ENCODE data around the gene GPR39.

Gene GPR39

DNA sequence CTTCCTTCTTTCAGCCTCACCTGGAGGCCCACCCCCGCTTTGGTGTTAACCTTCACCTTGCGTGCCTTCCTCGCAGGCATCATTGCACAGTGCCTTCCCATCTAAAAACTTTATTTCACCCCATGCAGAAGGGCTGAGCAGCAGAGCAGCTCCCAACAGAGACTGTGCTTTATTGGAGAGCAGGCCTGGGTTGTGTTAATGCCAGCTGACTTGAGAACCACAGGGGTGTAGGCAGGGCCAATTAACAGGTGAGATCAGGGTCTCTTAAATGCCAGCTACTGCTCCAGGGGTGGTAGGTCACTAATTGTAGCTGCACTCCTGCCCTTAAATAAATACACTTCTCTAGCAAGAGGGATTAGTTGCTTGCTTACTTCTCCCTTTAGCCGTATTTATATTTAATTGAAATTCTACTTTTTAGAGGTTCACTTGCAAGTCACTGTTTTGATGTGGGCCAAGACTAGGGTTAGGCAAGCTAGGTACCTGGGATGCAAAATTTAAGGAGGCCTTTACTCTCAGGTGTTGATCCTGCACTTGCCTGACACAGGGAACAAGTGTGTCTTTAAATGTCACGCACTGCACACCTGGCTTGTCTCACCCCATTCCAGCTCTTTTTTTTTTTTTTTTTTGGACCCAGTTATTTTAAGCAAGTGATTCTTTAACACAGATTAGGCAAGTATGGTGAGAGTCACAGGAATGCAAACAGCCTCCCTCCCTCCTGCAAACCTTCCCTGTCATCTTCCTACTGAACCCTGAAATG, 198.9 kb downstream of the GPR39 start:
- Histone ChIP-seq H3K9ac (ENCODE audit: low read length) (no peak overlapping the region), H3K23ac (ENCODE audit: low read length) (no peak overlapping the region), H3K27ac (ENCODE audit: low read depth, low read length) (no peak overlapping the region), H4K8ac (ENCODE audit: low read depth, low read length) (no peak overlapping the region), H3K27me3 (ENCODE audit: insufficient read depth, low read length) (no peaks in the 10 kb centered on the region), H3K79me1 (ENCODE audit: low read length) (no peaks in the 10 kb centered on the region), H3K4me2 (ENCODE audit: low read length) (no peak overlapping the region), H2BK120ac (ENCODE audit: insufficient read depth, low read length, poor library complexity) (no peak overlapping the region), H2AFZ (ENCODE audit: insufficient read depth, low read length, poor library complexity) (no peak overlapping the region), H3K4me3 (ENCODE audit: low read depth, low read length) (no peak overlapping the region), H3K79me2 (ENCODE audit: control insufficient read depth, insufficient read depth, low read length, poor library complexity) (no peaks in the 10 kb centered on the region), H3K14ac (ENCODE audit: low read length) (no peak overlapping the region), H3K4me1 (ENCODE audit: control insufficient read depth in 1 of 2, insufficient read depth in 2 of 2, low read length in 2 of 2) (no peaks in the 10 kb centered on the region), H4K12ac (ENCODE audit: low read depth, low read length) (no peak overlapping the region), H2BK12ac (ENCODE audit: low read length) (no peak overlapping the region), H2AK5ac (ENCODE audit: low read length) (no peak overlapping the region), H3K18ac (ENCODE audit: low read length) (no peak overlapping the region), H2BK5ac (ENCODE audit: low read depth, low read length, poor library complexity) (no peak overlapping the region), H3K4ac (ENCODE audit: low read depth, low read length) (no peak overlapping the region), H3K36me3 (ENCODE audit: control insufficient read depth in 1 of 2, insufficient read depth in 2 of 2, low read length in 2 of 2) (no peaks in the 10 kb centered on the region), H4K91ac (ENCODE audit: low read depth, low read length) (no peak overlapping the region), H3K9me3 (ENCODE audit: insufficient read depth, low read depth, low read length) (no peaks in the 10 kb centered on the region)
- WGBS (ENCODE audit: extremely low coverage, insufficient coverage, insufficient read length), result no CpG with 5 or more reads among the region's 5 CpGs
- no peak for DNase-seq

DNA sequence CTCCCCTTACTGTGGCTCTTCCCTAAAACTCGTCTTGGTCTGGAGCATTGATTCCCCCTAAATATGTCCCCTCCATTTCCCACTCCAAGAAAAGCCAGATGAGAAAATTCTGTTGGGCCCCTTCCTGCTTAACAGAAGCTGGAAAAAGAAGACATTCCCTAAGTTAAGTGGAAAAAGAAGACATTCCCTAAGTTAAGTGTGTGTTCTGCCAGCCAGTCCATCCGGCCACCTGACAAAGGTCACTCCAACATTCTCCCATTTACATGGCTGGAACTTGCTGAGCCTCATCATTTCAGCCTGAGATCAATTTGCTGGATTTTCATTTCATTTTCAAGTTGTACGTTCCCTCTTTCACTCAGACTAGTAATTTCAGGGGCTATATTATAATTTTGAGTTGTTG, 201.4 kb downstream of the GPR39 start:
- no peak overlapping the region for H3K4ac ChIP-seq (ENCODE audit: low read depth, low read length)
- H3K79me2 ChIP-seq (ENCODE audit: control insufficient read depth, insufficient read depth, low read length, poor library complexity), result no peaks in the 10 kb centered on the region
- no peak overlapping the region for H4K8ac ChIP-seq (ENCODE audit: low read depth, low read length)
- no peak overlapping the region for H3K27ac ChIP-seq (ENCODE audit: low read depth, low read length)
- no CpG with 5 or more reads among the region's 3 CpGs for WGBS (ENCODE audit: extremely low coverage, insufficient coverage, insufficient read length)
- H3K79me1 ChIP-seq (ENCODE audit: low read length), result no peaks in the 10 kb centered on the region
- no peak overlapping the region for H2AK5ac ChIP-seq (ENCODE audit: low read length)
- DNase-seq, result no peak
- H3K9me3 ChIP-seq (ENCODE audit: insufficient read depth, low read depth, low read length), result no peaks in the 10 kb centered on the region
- no peak overlapping the region for H2AFZ ChIP-seq (ENCODE audit: insufficient read depth, low read length, poor library complexity)
- no peaks in the 10 kb centered on the region for H3K36me3 ChIP-seq (ENCODE audit: control insufficient read depth in 1 of 2, insufficient read depth in 2 of 2, low read length in 2 of 2)
- H3K27me3 ChIP-seq (ENCODE audit: insufficient read depth, low read length), result no peaks in the 10 kb centered on the region
- no peak overlapping the region for H2BK12ac ChIP-seq (ENCODE audit: low read length)
- H4K91ac ChIP-seq (ENCODE audit: low read depth, low read length), result no peak overlapping the region
- H3K4me2 ChIP-seq (ENCODE audit: low read length), result no peak overlapping the region
- H2BK120ac ChIP-seq (ENCODE audit: insufficient read depth, low read length, poor library complexity), result no peak overlapping the region
- H3K9ac ChIP-seq (ENCODE audit: low read length), result no peak overlapping the region
- H3K4me1 ChIP-seq (ENCODE audit: control insufficient read depth in 1 of 2, insufficient read depth in 2 of 2, low read length in 2 of 2), result no peaks in the 10 kb centered on the region
- H3K18ac ChIP-seq (ENCODE audit: low read length), result no peak overlapping the region
- H4K12ac ChIP-seq (ENCODE audit: low read depth, low read length), result no peak overlapping the region
- no peak overlapping the region for H3K14ac ChIP-seq (ENCODE audit: low read length)
- no peak overlapping the region for H3K4me3 ChIP-seq (ENCODE audit: low read depth, low read length)
- H2BK5ac ChIP-seq (ENCODE audit: low read depth, low read length, poor library complexity), result no peak overlapping the region
- H3K23ac ChIP-seq (ENCODE audit: low read length), result no peak overlapping the region

GRCh38 chr2:132618734-132619133, 202.1 kb downstream of the GPR39 start:
- no peaks in the 10 kb centered on the region for H3K27me3 ChIP-seq (ENCODE audit: insufficient read depth, low read length)
- H3K4me1 ChIP-seq (ENCODE audit: control insufficient read depth in 1 of 2, insufficient read depth in 2 of 2, low read length in 2 of 2), result no peaks in the 10 kb centered on the region
- H3K27ac ChIP-seq (ENCODE audit: low read depth, low read length), result no peak overlapping the region
- no peaks in the 10 kb centered on the region for H3K9me3 ChIP-seq (ENCODE audit: insufficient read depth, low read depth, low read length)
- H3K9ac ChIP-seq (ENCODE audit: low read length), result no peak overlapping the region
- no peaks in the 10 kb centered on the region for H3K79me2 ChIP-seq (ENCODE audit: control insufficient read depth, insufficient read depth, low read length, poor library complexity)
- H3K4ac ChIP-seq (ENCODE audit: low read depth, low read length), result no peak overlapping the region
- no peak overlapping the region for H3K14ac ChIP-seq (ENCODE audit: low read length)
- no peak overlapping the region for H3K4me2 ChIP-seq (ENCODE audit: low read length)
- no peak for DNase-seq
- H3K36me3 ChIP-seq (ENCODE audit: control insufficient read depth in 1 of 2, insufficient read depth in 2 of 2, low read length in 2 of 2), result no peaks in the 10 kb centered on the region
- no peak overlapping the region for H4K12ac ChIP-seq (ENCODE audit: low read depth, low read length)
- H3K79me1 ChIP-seq (ENCODE audit: low read length), result no peaks in the 10 kb centered on the region
- no peak overlapping the region for H2BK120ac ChIP-seq (ENCODE audit: insufficient read depth, low read length, poor library complexity)
- no CpG with 5 or more reads among the region's 7 CpGs for WGBS (ENCODE audit: extremely low coverage, insufficient coverage, insufficient read length)
- no peak overlapping the region for H3K23ac ChIP-seq (ENCODE audit: low read length)
- no peak overlapping the region for H2BK12ac ChIP-seq (ENCODE audit: low read length)
- H2AK5ac ChIP-seq (ENCODE audit: low read length), result no peak overlapping the region
- no peak overlapping the region for H2AFZ ChIP-seq (ENCODE audit: insufficient read depth, low read length, poor library complexity)
- H4K8ac ChIP-seq (ENCODE audit: low read depth, low read length), result no peak overlapping the region
- no peak overlapping the region for H3K18ac ChIP-seq (ENCODE audit: low read length)
- H4K91ac ChIP-seq (ENCODE audit: low read depth, low read length), result no peak overlapping the region
- H2BK5ac ChIP-seq (ENCODE audit: low read depth, low read length, poor library complexity), result no peak overlapping the region
- H3K4me3 ChIP-seq (ENCODE audit: low read depth, low read length), result no peak overlapping the region

DNA sequence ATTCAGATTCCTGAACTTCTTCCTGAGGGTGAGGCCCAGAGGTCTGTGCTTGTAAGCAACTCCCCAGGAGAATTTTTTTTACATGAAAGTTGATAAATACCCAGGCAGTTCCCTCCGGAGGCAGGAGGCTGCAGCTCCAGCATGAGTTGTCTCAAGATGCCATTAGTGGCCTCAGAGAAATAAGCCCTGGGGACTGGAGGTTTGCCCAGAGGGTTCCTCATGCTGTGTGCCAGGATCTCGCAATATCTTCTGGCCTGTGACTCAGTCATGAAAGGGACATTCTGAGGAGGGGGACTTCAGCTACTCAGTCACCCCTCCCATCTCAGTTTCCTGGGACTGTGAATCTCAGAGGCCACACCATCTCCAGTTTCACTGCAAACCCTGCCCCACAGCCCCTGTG, 203.5 kb downstream of the GPR39 start:
- H2AK5ac ChIP-seq (ENCODE audit: low read length), result no peak overlapping the region
- H3K4me1 ChIP-seq (ENCODE audit: control insufficient read depth in 1 of 2, insufficient read depth in 2 of 2, low read length in 2 of 2), result no peaks in the 10 kb centered on the region
- no peak overlapping the region for H3K18ac ChIP-seq (ENCODE audit: low read length)
- no peak overlapping the region for H4K8ac ChIP-seq (ENCODE audit: low read depth, low read length)
- no peaks in the 10 kb centered on the region for H3K9me3 ChIP-seq (ENCODE audit: insufficient read depth, low read depth, low read length)
- no peak overlapping the region for H2BK12ac ChIP-seq (ENCODE audit: low read length)
- no peak overlapping the region for H3K4me2 ChIP-seq (ENCODE audit: low read length)
- no CpG with 5 or more reads among the region's 2 CpGs for WGBS (ENCODE audit: extremely low coverage, insufficient coverage, insufficient read length)
- H4K12ac ChIP-seq (ENCODE audit: low read depth, low read length), result no peak overlapping the region
- no peak overlapping the region for H4K91ac ChIP-seq (ENCODE audit: low read depth, low read length)
- no peaks in the 10 kb centered on the region for H3K36me3 ChIP-seq (ENCODE audit: control insufficient read depth in 1 of 2, insufficient read depth in 2 of 2, low read length in 2 of 2)
- no peak overlapping the region for H2AFZ ChIP-seq (ENCODE audit: insufficient read depth, low read length, poor library complexity)
- no peaks in the 10 kb centered on the region for H3K79me1 ChIP-seq (ENCODE audit: low read length)
- no peak overlapping the region for H3K9ac ChIP-seq (ENCODE audit: low read length)
- no peak overlapping the region for H3K23ac ChIP-seq (ENCODE audit: low read length)
- DNase-seq, result no peak
- H3K14ac ChIP-seq (ENCODE audit: low read length), result no peak overlapping the region
- H2BK5ac ChIP-seq (ENCODE audit: low read depth, low read length, poor library complexity), result no peak overlapping the region
- H3K27ac ChIP-seq (ENCODE audit: low read depth, low read length), result no peak overlapping the region
- no peak overlapping the region for H3K4me3 ChIP-seq (ENCODE audit: low read depth, low read length)
- no peak overlapping the region for H3K4ac ChIP-seq (ENCODE audit: low read depth, low read length)
- H3K27me3 ChIP-seq (ENCODE audit: insufficient read depth, low read length), result no peaks in the 10 kb centered on the region
- H3K79me2 ChIP-seq (ENCODE audit: control insufficient read depth, insufficient read depth, low read length, poor library complexity), result no peaks in the 10 kb centered on the region
- no peak overlapping the region for H2BK120ac ChIP-seq (ENCODE audit: insufficient read depth, low read length, poor library complexity)

Data from trophoblast cell (in vitro differentiated cells and primary cell).